GOT3 (cell line): ENCODE results near the gene MKLN1.
"Not testable (repeated sequence)": the region's sequence is repeated elsewhere in the genome, so short reads cannot be mapped to it uniquely, and the experiment has no call there.

Source experiments
- DNase-seq: peaks from one replicate; lab custom pipeline; 2025; ENCODE audit warnings: mixed read lengths; lab: John Stamatoyannopoulos, UW

Gene MKLN1

GRCh38 chr7:131312838-131313237 is 14.8 kb upstream of the MKLN1 start:
- DNase-seq, result no peak

GRCh38 chr7:131320603-131321002 is 7.1 kb upstream of the MKLN1 start:
- DNase-seq, result no peak

- no peak for DNase-seq
Measured at GRCh38 chr7:131321656-131322055, 6.0 kb upstream of the MKLN1 start.

- DNase-seq, result no peak
Measured at GRCh38 chr7:131322061-131322460, 5.6 kb upstream of the MKLN1 start.

- no peak for DNase-seq
Measured at GRCh38 chr7:131322861-131323260, 4.8 kb upstream of the MKLN1 start.

- no peak for DNase-seq
Measured at GRCh38 chr7:131325179-131325840, 2.4 kb upstream of the MKLN1 start.

GRCh38 chr7:131326576-131326975 is 1.1 kb upstream of the MKLN1 start:
- DNase-seq, result no peak

GRCh38 chr7:131327049-131327625 is 539 bp upstream of the MKLN1 start:
- no peak for DNase-seq

- no peak for DNase-seq
Measured at GRCh38 chr7:131328377-131329175, 900 bp downstream of the MKLN1 start.

- no peak for DNase-seq
Measured at GRCh38 chr7:131329176-131329570, 1.5 kb downstream of the MKLN1 start.

- no peak for DNase-seq
Measured at GRCh38 chr7:131330299-131330698, 2.6 kb downstream of the MKLN1 start.

- DNase-seq, result no peak
Measured at GRCh38 chr7:131331806-131332205, 4.1 kb downstream of the MKLN1 start.

GRCh38 chr7:131332729-131333128 is 5.1 kb downstream of the MKLN1 start:
- DNase-seq, result not testable (repeated sequence)

- no peak for DNase-seq
Measured at GRCh38 chr7:131335639-131336381, 8.1 kb downstream of the MKLN1 start.

GRCh38 chr7:131336956-131337355 is 9.3 kb downstream of the MKLN1 start:
- no peak for DNase-seq

- DNase-seq, result no peak
Measured at GRCh38 chr7:131338173-131338572, 10.5 kb downstream of the MKLN1 start.

- DNase-seq, result no peak
Measured at GRCh38 chr7:131338691-131339390, 11.2 kb downstream of the MKLN1 start.

- DNase-seq, result no peak
Measured at GRCh38 chr7:131341690-131342089, 14.0 kb downstream of the MKLN1 start.

GRCh38 chr7:131342864-131343442 is 15.3 kb downstream of the MKLN1 start:
- no peak for DNase-seq

GRCh38 chr7:131346885-131347592 is 19.4 kb downstream of the MKLN1 start:
- no peak for DNase-seq

GRCh38 chr7:131352032-131352431 is 24.4 kb downstream of the MKLN1 start:
- no peak for DNase-seq
